ENCODE measurements around the gene PSME4. TPM values are rescaled to one million over a fixed set of nuclear protein-coding genes. Genes with fewer than 3 reads are reported as not detected.

Gene PSME4
- total RNA-seq, 2 donors from 2014 or later = 90.6 to 116 TPM

DNA sequence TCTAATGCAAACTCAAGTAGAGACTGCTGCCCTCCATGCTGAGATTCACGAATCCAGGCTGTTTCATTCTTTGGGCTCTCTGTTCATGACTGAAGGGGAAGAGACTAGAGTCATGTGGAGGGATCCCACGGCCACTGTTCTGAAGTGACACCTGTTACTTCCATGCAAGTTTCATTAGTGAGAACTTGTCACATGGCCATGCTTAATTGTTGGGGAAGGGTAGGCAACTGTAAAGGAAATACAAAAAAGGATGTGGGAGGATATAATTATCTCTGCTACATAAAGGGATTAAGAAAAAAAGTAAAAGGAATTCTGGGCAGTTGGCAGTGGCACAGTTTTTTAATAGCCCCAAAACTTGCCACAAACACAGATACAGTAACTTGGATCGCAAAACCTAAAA lies 28.0 kb upstream of the PSME4 start:
- H3K27ac Mint-ChIP-seq = no peak overlapping the region
- Histone ChIP-seq H3K4me3 (ENCODE audit: low read length) (no peak overlapping the region), H3K36me3 (ENCODE audit: control insufficient read depth, insufficient read depth, low read length) (no peaks in the 10 kb centered on the region), H3K27ac (ENCODE audit: low read depth, low read length) (no peak overlapping the region), H3K4me1 (ENCODE audit: control insufficient read depth, insufficient read depth, low read length) (no peaks in the 10 kb centered on the region), H3K27me3 (ENCODE audit: control insufficient read depth, insufficient read depth, low read length, poor library complexity, severe bottlenecking) (no peaks in the 10 kb centered on the region), H3K9ac (ENCODE audit: extremely low read depth, low read length, poor library complexity, severe bottlenecking) (no peak overlapping the region), H3K9me3 (ENCODE audit: control insufficient read depth, low read length) (no peaks in the 10 kb centered on the region)
- 87 to 94% methylated on average over 2 to 3 of the region's 3 CpGs for WGBS, 2 experiments (ENCODE audit: insufficient coverage in 1 of 2, insufficient read length in 1 of 2)
- TF ChIP-seq, protein P1, sequence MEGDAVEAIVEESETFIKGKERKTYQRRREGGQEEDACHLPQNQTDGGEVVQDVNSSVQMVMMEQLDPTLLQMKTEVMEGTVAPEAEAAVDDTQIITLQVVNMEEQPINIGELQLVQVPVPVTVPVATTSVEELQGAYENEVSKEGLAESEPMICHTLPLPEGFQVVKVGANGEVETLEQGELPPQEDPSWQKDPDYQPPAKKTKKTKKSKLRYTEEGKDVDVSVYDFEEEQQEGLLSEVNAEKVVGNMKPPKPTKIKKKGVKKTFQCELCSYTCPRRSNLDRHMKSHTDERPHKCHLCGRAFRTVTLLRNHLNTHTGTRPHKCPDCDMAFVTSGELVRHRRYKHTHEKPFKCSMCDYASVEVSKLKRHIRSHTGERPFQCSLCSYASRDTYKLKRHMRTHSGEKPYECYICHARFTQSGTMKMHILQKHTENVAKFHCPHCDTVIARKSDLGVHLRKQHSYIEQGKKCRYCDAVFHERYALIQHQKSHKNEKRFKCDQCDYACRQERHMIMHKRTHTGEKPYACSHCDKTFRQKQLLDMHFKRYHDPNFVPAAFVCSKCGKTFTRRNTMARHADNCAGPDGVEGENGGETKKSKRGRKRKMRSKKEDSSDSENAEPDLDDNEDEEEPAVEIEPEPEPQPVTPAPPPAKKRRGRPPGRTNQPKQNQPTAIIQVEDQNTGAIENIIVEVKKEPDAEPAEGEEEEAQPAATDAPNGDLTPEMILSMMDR (conservative IDR thresholded peaks at IDR 0.05) = no peak
- no peak for DNase-seq
- H3K36me3 Mint-ChIP-seq (ENCODE audit: low read depth) = no peaks in the 10 kb centered on the region
- no peaks in the 10 kb centered on the region for H3K27me3 Mint-ChIP-seq (ENCODE audit: insufficient read depth)
- no peaks in the 10 kb centered on the region for H3K9me3 Mint-ChIP-seq
- no peak overlapping the region for H3K4me3 Mint-ChIP-seq
- peaks cover 6% of the 10 kb centered on the region for H3K4me1 Mint-ChIP-seq

DNA sequence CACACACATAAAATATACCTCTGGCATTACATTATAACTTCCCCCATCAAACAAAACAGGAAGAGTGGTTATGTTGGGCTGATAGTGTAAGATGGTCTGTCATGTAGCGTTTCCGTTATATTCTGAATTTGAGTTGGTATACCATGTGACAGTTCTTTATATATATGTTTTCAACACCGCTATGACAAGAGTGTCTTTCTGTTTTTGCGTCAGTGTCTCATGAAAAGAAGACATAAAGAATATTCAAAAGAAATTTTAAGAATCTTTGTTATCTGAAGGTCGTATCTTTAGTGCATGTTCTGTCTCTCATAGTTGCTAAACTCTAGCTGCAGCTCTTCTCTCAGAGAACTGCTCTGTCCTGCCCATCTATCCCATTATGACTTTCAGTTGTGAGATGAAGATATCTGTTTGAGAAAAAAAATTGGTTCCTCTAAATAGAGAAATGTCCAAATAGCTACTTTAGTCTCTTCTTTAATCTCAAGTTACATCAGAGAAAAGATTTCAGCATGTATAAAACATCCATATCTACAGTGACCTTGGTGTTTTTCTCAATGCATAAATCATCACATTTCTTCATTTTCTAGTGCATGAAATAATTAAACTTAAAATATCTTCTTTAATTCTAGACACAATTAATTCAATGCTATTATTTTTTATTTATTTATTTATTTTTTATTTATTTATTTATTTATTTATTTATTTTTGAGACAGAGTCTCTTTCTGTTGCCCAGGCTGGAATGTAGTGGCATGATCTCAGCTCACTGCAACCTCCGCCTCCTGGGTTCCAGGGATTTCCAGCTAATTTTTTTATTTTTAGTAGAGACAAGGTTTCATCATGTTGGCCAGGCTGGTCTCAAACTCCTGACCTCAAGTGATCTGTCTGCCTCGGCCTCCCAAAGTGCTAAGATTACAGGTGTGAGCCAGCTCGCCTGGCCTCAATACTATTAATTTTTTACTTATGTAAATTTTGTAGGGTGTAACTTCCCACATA lies 24.3 kb upstream of the PSME4 start:
- no peak for DNase-seq
- Mint-ChIP-seq H3K4me3 (no peak overlapping the region), H3K4me1 (peaks cover under 1% of the 10 kb centered on the region), H3K36me3 (ENCODE audit: low read depth) (peaks cover 2% of the 10 kb centered on the region), H3K27ac (no peak overlapping the region), H3K9me3 (no peaks in the 10 kb centered on the region), H3K27me3 (ENCODE audit: insufficient read depth) (no peaks in the 10 kb centered on the region)
- Histone ChIP-seq H3K4me1 (ENCODE audit: control insufficient read depth, insufficient read depth, low read length) (no peaks in the 10 kb centered on the region), H3K27me3 (ENCODE audit: control insufficient read depth, insufficient read depth, low read length, poor library complexity, severe bottlenecking) (no peaks in the 10 kb centered on the region), H3K36me3 (ENCODE audit: control insufficient read depth, insufficient read depth, low read length) (no peaks in the 10 kb centered on the region), H3K27ac (ENCODE audit: low read depth, low read length) (no peak overlapping the region), H3K9ac (ENCODE audit: extremely low read depth, low read length, poor library complexity, severe bottlenecking) (no peak overlapping the region), H3K4me3 (ENCODE audit: low read length) (no peak overlapping the region), H3K9me3 (ENCODE audit: control insufficient read depth, low read length) (no peaks in the 10 kb centered on the region)
- WGBS, 2 experiments (ENCODE audit: insufficient coverage in 1 of 2, insufficient read length in 1 of 2) = 95 to 100% methylated on average over 6 to 7 of the region's 8 CpGs
- TF ChIP-seq, protein P1 (conservative IDR thresholded peaks at IDR 0.05) = no peak

DNA sequence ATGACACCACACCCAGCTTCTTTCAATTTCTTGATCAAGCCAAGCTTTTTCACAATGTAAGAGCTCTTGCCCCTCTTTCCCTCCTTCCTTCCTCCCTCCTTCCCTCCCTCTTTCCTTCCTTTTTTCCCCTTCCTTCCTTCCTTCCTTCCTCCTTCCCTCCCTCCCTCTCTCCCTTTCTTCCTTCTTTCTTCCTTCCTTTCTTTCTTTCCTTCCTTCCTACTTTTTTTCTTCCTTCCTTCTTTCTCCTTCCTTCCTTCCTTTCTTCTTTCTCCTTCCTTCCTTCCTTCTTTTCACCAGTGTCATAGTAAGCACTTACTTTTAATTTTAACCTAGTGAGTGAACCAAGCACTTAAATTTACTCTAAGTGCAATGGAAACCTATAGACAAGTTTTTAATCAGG lies 21.2 kb upstream of the PSME4 start:
- H3K9me3 Mint-ChIP-seq = no peaks in the 10 kb centered on the region
- Histone ChIP-seq H3K4me1 (ENCODE audit: control insufficient read depth, insufficient read depth, low read length) (no peaks in the 10 kb centered on the region), H3K27ac (ENCODE audit: low read depth, low read length) (no peak overlapping the region), H3K36me3 (ENCODE audit: control insufficient read depth, insufficient read depth, low read length) (no peaks in the 10 kb centered on the region), H3K9me3 (ENCODE audit: control insufficient read depth, low read length) (no peaks in the 10 kb centered on the region), H3K4me3 (ENCODE audit: low read length) (no peak overlapping the region), H3K9ac (ENCODE audit: extremely low read depth, low read length, poor library complexity, severe bottlenecking) (no peak overlapping the region), H3K27me3 (ENCODE audit: control insufficient read depth, insufficient read depth, low read length, poor library complexity, severe bottlenecking) (no peaks in the 10 kb centered on the region)
- TF ChIP-seq, protein P1 (conservative IDR thresholded peaks at IDR 0.05) = no peak
- DNase-seq = no peak
- peaks cover 2% of the 10 kb centered on the region for H3K36me3 Mint-ChIP-seq (ENCODE audit: low read depth)
- no peak overlapping the region for H3K27ac Mint-ChIP-seq
- no peak overlapping the region for H3K4me3 Mint-ChIP-seq
- H3K4me1 Mint-ChIP-seq = no peaks in the 10 kb centered on the region
- no peaks in the 10 kb centered on the region for H3K27me3 Mint-ChIP-seq (ENCODE audit: insufficient read depth)
